CD4-positive, alpha-beta T cell (primary cell): Measurements from ENCODE around the gene TMEM74B. TPM values are rescaled to one million over a fixed set of nuclear protein-coding genes. Genes with fewer than 3 reads are reported as not detected.

ENCODE experiments used
- ATAC-seq: fragments of 200-7000 bp; cut with Tn5 transposase; one replicate; pipeline ENCODE4 v1.10.0; 2022; ENCODE audit warnings: mild to moderate bottlenecking; ENCODE audit not compliant: poor library complexity
- CTCF ChIA-PET: fragments of 350-600 bp; sonication (Branson Sonifier 250); formaldehyde crosslinking; loops from one replicate; lab custom pipeline; 2021; ENCODE audit warnings: antibody characterized with exemption, inconsistent platforms; lab: Charles Lee
- POLR2A ChIA-PET: fragments of 350-600 bp; sonication (Branson Sonifier 250); formaldehyde crosslinking; loops from one replicate; lab custom pipeline; 2021; ENCODE audit warnings: antibody characterized with exemption, inconsistent platforms; lab: Charles Lee
- DNase-seq, 14 experiments: peaks; one replicate each; pipeline ENCODE4 v3.0.0-alpha.2; 2013 to 2020; ENCODE audit warnings: mixed read lengths in 2 of 14
- H3K27ac ChIP-seq, 2 donors: one replicate each; pipeline versions ENCODE4 v1.5.1 to v1.7.0; 2013; ENCODE audit warnings: low read length in 2 of 2, low read depth in 1 of 2, mild to moderate bottlenecking in 1 of 2
- H3K27me3 ChIP-seq, 2 experiments: 1 replicate in 1 of 2; 2 replicates in 1 of 2; pipeline versions ENCODE4 v1.6.1 to v1.7.0; 2013; ENCODE audit warnings: low read length in 2 of 2, control low read depth in 1 of 2, mild to moderate bottlenecking in 1 of 2, moderate library complexity in 1 of 2; ENCODE audit not compliant: insufficient read depth in 2 of 2, control insufficient read depth in 1 of 2
- H3K36me3 ChIP-seq: one replicate; pipeline ENCODE4 v1.6.1; 2013; ENCODE audit warnings: low read length, control low read depth; ENCODE audit not compliant: insufficient read depth
- H3K4me1 ChIP-seq: one replicate; pipeline ENCODE4 v1.6.1; 2013; ENCODE audit warnings: low read length, control low read depth; ENCODE audit not compliant: insufficient read depth
- H3K4me3 ChIP-seq: one replicate; pipeline ENCODE4 v1.5.1; 2013; ENCODE audit warnings: mild to moderate bottlenecking, low read length, moderate library complexity
- H3K9me3 ChIP-seq, 2 experiments: 1 replicate in 1 of 2; 2 replicates in 1 of 2; pipeline versions ENCODE4 v1.6.1 to v1.7.0; 2013; ENCODE audit warnings: low read length in 2 of 2, mild to moderate bottlenecking in 2 of 2, control low read depth in 1 of 2, moderate library complexity in 1 of 2; ENCODE audit not compliant: control insufficient read depth in 1 of 2, insufficient read depth in 1 of 2
- H3K27ac Mint-ChIP-seq: one replicate; pipeline ENCODE4 v1.8.0; 2020; ENCODE audit warnings: mixed read lengths
- H3K27me3 Mint-ChIP-seq: one replicate; pipeline ENCODE4 v1.8.0; 2021; ENCODE audit warnings: mixed read lengths
- H3K36me3 Mint-ChIP-seq: one replicate; pipeline ENCODE4 v1.8.0; 2021; ENCODE audit warnings: low read depth, mixed read lengths
- H3K4me1 Mint-ChIP-seq: one replicate; pipeline ENCODE4 v1.8.0; 2021; ENCODE audit warnings: low read depth, mixed read lengths
- H3K4me3 Mint-ChIP-seq: one replicate; pipeline ENCODE4 v1.8.0; 2020; ENCODE audit warnings: mild to moderate bottlenecking, mixed read lengths
- H3K9me3 Mint-ChIP-seq: one replicate; pipeline ENCODE4 v1.8.0; 2020; ENCODE audit warnings: mixed read lengths
- intact Hi-C, 2 experiments: fragments of 100-400 bp; cut with DNase I in 1 of 2; cut with micrococcal nuclease in 1 of 2; formaldehyde crosslinking; loops; one replicate each; pipeline versions ENCODE4 v1.15.1 to v1.9.0; 2023 to 2025; cut with DNase I, micrococcal nuclease
- total RNA-seq, 174 experiments: library from RNA in 2 of 174; stranded (reverse) in 2 of 174; gene quantifications; one replicate each; pipeline ENCODE4 v1.2.3 and lab custom pipeline; 2021 to 2026
- TF ChIP-seq, protein P1 (sequence below): fragments of 200-600 bp; IDR thresholded peaks from one replicate; pipeline ENCODE4 v1.8.0; 2022; ENCODE audit warnings: antibody characterized with exemption, mild to moderate bottlenecking

The TMEM74B gene
- total RNA-seq, 2 experiments from 2014 or later: 0.17 TPM; not detected in 1

DNA sequence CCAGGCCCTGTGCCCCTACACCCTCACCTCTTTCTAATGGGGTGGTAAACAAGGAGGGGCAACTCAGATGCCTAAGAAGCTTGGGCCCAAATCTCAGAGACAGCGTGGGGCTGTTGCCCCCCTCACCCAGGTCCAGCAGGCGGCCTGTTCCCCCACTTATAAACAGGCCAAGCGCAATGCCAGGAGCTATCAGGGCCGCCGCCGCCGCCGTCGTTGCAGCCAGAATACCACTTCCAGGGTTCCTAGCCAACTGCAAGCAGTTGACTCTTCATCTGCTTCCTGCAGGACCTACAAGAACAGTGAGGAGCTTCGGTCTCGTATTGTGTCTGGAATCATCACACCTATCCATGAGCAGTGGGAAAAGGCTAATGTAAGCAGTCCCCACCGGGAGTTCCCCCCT is 49.9 kb downstream of the TMEM74B start:
- Mint-ChIP-seq H3K27ac (no peak overlapping the region), H3K27me3 (no peaks in the 10 kb centered on the region), H3K9me3 (no peaks in the 10 kb centered on the region), H3K4me1 (peaks cover 40% of the 10 kb centered on the region), H3K4me3 (no peak overlapping the region), H3K36me3 (peaks cover 99% of the 10 kb centered on the region)
- H3K4me3 ChIP-seq: no peak overlapping the region
- intact Hi-C loops: no loop called here
- TF ChIP-seq, protein P1, sequence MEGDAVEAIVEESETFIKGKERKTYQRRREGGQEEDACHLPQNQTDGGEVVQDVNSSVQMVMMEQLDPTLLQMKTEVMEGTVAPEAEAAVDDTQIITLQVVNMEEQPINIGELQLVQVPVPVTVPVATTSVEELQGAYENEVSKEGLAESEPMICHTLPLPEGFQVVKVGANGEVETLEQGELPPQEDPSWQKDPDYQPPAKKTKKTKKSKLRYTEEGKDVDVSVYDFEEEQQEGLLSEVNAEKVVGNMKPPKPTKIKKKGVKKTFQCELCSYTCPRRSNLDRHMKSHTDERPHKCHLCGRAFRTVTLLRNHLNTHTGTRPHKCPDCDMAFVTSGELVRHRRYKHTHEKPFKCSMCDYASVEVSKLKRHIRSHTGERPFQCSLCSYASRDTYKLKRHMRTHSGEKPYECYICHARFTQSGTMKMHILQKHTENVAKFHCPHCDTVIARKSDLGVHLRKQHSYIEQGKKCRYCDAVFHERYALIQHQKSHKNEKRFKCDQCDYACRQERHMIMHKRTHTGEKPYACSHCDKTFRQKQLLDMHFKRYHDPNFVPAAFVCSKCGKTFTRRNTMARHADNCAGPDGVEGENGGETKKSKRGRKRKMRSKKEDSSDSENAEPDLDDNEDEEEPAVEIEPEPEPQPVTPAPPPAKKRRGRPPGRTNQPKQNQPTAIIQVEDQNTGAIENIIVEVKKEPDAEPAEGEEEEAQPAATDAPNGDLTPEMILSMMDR: no peak
- no peak for ATAC-seq
- POLR2A ChIA-PET: no interaction called here
- CTCF ChIA-PET: no interaction called here
- H3K9me3 ChIP-seq: no peaks in the 10 kb centered on the region
- H3K27me3 ChIP-seq: no peaks in the 10 kb centered on the region
- H3K27ac ChIP-seq: no peak overlapping the region
- DNase-seq: no peak
- H3K4me1 ChIP-seq: peaks cover 3% of the 10 kb centered on the region
- H3K36me3 ChIP-seq: peaks cover 86% of the 10 kb centered on the region

DNA sequence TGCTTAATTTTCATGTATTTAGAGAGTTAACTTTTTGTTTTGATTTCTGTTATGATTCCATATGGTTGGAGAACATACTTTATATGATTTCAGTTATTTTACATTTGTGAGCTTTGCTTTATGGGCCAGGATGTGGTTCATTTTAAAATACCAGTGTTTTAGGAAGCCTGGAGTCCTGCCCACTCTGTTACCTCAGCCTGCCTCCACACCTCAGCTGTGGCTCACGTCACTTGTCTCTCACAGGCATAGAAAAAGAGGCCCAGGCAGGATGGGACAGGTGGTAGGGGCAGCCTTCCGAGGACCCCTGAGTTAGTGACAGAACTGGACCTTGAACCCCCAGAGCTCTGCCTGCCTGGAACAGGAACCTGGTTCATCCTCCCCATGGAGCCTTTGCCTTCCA is 50.4 kb downstream of the TMEM74B start:
- TF ChIP-seq, protein P1: no peak
- no peak overlapping the region for H3K27ac ChIP-seq
- Mint-ChIP-seq H3K27me3 (no peaks in the 10 kb centered on the region), H3K36me3 (peaks cover 99% of the 10 kb centered on the region), H3K27ac (no peak overlapping the region), H3K4me3 (no peak overlapping the region), H3K4me1 (peaks cover 41% of the 10 kb centered on the region), H3K9me3 (no peaks in the 10 kb centered on the region)
- no peak for DNase-seq
- H3K27me3 ChIP-seq: no peaks in the 10 kb centered on the region
- ATAC-seq: no peak
- CTCF ChIA-PET: no interaction called here
- peaks cover 88% of the 10 kb centered on the region for H3K36me3 ChIP-seq
- H3K9me3 ChIP-seq: no peaks in the 10 kb centered on the region
- intact Hi-C loops: no loop called here
- no peak overlapping the region for H3K4me3 ChIP-seq
- POLR2A ChIA-PET: no interaction called here
- H3K4me1 ChIP-seq: peaks cover 3% of the 10 kb centered on the region

DNA sequence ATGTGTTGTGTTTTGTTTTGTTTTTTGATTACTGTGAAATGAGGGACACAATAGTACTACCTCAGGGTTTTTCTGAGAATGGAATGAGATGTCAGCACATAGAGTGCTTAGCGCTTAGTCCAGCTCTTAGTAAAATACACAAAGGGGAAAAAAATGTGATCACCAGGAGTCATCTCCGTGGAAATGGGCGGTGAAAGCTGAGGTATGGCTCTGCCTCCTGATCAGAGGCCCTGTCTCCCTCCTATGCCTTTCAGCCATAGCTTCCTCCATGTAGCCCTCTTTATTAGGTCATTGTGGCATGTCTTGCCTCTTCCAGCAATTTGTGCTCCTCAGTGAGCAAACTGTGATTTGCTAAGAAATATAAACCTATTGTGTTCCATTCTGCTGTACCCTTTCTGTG is 53.4 kb downstream of the TMEM74B start:
- Mint-ChIP-seq H3K27ac (no peak overlapping the region), H3K36me3 (peaks cover 95% of the 10 kb centered on the region), H3K4me1 (peaks cover 41% of the 10 kb centered on the region), H3K27me3 (no peaks in the 10 kb centered on the region), H3K9me3 (no peaks in the 10 kb centered on the region), H3K4me3 (no peak overlapping the region)
- H3K27ac ChIP-seq: no peak overlapping the region
- POLR2A ChIA-PET: no interaction called here
- H3K27me3 ChIP-seq: no peaks in the 10 kb centered on the region
- ATAC-seq (no peak), DNase-seq (no peak)
- TF ChIP-seq, protein P1: no peak
- H3K9me3 ChIP-seq: no peaks in the 10 kb centered on the region
- peaks cover 91% of the 10 kb centered on the region for H3K36me3 ChIP-seq
- no peak overlapping the region for H3K4me3 ChIP-seq
- intact Hi-C loops: no loop called here
- peaks cover 3% of the 10 kb centered on the region for H3K4me1 ChIP-seq
- CTCF ChIA-PET: no interaction called here
